ENCODE data around the gene PES1. TPM values are rescaled to one million over a fixed set of nuclear protein-coding genes. Genes with fewer than 3 reads are reported as not detected.

Gene PES1
- total RNA-seq, 1 experiment from 2014 or later = 167 TPM

DNA sequence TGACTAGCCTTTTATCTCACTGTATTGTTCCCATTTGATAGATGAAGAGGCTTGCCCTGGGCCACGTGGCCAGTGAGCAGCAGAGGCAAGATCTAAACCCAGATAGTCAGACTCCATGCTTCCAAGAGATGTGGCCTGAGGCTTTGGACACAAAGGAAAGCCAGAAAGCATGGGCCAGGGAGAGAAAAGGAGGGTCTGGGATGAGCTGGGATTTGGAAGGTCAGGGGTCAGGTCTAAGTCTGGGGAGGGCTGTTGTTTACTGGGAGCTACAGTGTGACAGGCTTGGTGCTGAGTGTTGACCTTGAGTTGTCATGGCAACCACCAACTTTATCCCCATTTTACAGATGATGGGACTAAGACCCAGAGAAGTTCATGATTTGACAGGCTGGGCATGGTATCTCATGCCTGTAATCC lies 46.0 kb upstream of the PES1 start:
- intact Hi-C loops (cut with micrococcal nuclease) = loop anchor here (10.0 kb wide), 1 partner anchor 287 kb away; no protein-coding TSS in a partner anchor
- H3K27me3 ChIP-seq (ENCODE audit: insufficient read depth, low read length) = no peaks in the 10 kb centered on the region
- no peak overlapping the region for H3K4me3 ChIP-seq (replicated peaks in 1 of 2; ENCODE audit: low read depth in 1 of 2, low read length in 2 of 2)
- RAD21 ChIA-PET (ENCODE audit: low non-redundant PET in 1 of 2, low total read pairs in 2 of 2, uncharacterized antibody in 2 of 2, unreplicated experiment in 2 of 2) = interaction anchor here in 1 of 2 experiments (0.6 kb wide), 1 partner anchor 894 kb away, joined by 3 read pairs; no protein-coding TSS in a partner anchor
- peak overlapping the region; percentile 79; the same call in 1 of the 2 replicates for H3K4me2 ChIP-seq (ENCODE audit: low read length)
- CTCF ChIA-PET = no interaction called here
- H4K20me1 ChIP-seq (ENCODE audit: insufficient read depth) = no peaks in the 10 kb centered on the region
- ATAC-seq = no peak
- peaks cover 17 to 29% of the 10 kb centered on the region in 2 experiments for H3K4me1 ChIP-seq (ENCODE audit: control insufficient read depth in 1 of 2, insufficient read depth in 2 of 2, low read length in 2 of 2)
- H3K9ac ChIP-seq (ENCODE audit: low read length) = no peak overlapping the region
- POLR2A ChIA-PET = no interaction called here
- no peak for TF ChIP-seq POLR2AphosphoS5 (IDR thresholded peaks at IDR 0.05; ENCODE audit: low read depth, low read length)
- TF ChIP-seq EZH2phosphoT487 (IDR thresholded peaks at IDR 0.05; ENCODE audit: borderline replicate concordance) = no peak
- TF ChIP-seq, protein P1, sequence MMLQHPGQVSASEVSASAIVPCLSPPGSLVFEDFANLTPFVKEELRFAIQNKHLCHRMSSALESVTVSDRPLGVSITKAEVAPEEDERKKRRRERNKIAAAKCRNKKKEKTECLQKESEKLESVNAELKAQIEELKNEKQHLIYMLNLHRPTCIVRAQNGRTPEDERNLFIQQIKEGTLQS (IDR thresholded peaks at IDR 0.05) = no peak
- TF ChIP-seq POLR2A (IDR thresholded peaks at IDR 0.05; ENCODE audit: borderline replicate concordance, extremely low read depth, insufficient read depth, insufficient read length) = no peak
- TF ChIP-seq ZFX (IDR thresholded peaks at IDR 0.05) = no peak
- TF ChIP-seq SP1 (IDR thresholded peaks at IDR 0.05; ENCODE audit: low read depth) = no peak
- TF ChIP-seq CBX3 (IDR thresholded peaks at IDR 0.05; ENCODE audit: low read depth) = no peak
- TF ChIP-seq SIN3A (IDR thresholded peaks at IDR 0.05; ENCODE audit: low read depth) = no peak
- no peak for TF ChIP-seq CEBPB (IDR thresholded peaks at IDR 0.05; ENCODE audit: low read depth)
- no peak for TF ChIP-seq JUND (IDR thresholded peaks at IDR 0.05)
- H3K79me2 ChIP-seq (ENCODE audit: insufficient read depth, low read length) = peaks cover 18% of the 10 kb centered on the region; the same call in 1 of the 2 replicates
- no peak overlapping the region for H3K27ac ChIP-seq (ENCODE audit: low read depth, low read length)
- no peaks in the 10 kb centered on the region for H3K9me3 ChIP-seq (ENCODE audit: control insufficient read depth in 1 of 2, insufficient read depth in 1 of 2, low read depth in 1 of 2, low read length in 2 of 2)
- DNase-seq (ENCODE audit: low read depth, low spot score) = no peak
- no peaks in the 10 kb centered on the region for H3K9me2 ChIP-seq (ENCODE audit: insufficient read depth)
- H3K36me3 ChIP-seq (ENCODE audit: control insufficient read depth in 1 of 2, insufficient read depth in 2 of 2, low read length in 2 of 2) = no peaks in the 10 kb centered on the region
- BruUV-seq (replicated peaks) = no TSS peak
- H2AFZ ChIP-seq (ENCODE audit: low read depth, low read length, poor library complexity, severe bottlenecking) = no peak overlapping the region

Measured in HCT116 (cell line).